Femur (tissue), 1 donor: ENCODE measurements around the gene ASB12.

Experiments used
- DNase-seq: peaks from one replicate; pipeline ENCODE4 v3.0.0-alpha.2; 2017

The ASB12 gene

DNA sequence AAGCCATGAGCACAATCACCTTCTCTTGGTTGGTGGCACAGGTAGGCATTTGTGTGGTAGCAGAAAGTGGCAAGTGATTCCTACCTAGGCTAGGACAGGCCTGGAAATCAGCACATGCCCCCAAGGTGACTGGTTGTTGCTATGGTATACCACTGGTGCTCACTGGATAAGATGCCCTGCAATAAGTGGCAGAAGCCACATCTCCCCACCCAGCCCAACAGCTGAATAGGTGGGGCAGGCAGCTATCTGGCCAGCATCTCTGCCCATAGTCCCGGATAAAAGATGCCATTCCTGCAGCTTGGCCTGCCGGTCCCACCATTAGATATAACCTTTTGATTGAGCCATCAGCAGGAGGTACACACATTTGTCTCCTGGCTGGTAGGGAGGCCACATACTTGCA lies 46.0 kb downstream of the ASB12 start:
- no peak for DNase-seq

DNA sequence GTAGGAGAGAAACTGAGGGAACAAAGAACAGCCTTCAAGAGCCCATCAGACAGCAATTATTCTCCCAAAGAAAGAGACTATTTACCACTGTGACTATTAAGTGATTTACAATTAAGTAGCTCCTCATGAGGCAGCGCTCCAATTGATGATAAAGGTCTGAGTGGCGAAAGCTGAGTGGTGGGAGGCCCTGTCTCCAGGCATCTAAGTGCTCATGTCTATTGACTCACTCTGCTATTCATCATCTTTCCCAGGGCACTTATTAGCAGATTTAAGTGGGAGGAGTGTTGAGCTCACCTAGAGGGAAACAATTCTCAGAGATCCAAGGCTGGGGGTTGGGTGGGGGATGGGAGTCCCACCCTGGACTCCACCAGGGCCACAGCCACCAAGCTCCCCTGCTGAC lies 48.2 kb downstream of the ASB12 start:
- no peak for DNase-seq

DNA sequence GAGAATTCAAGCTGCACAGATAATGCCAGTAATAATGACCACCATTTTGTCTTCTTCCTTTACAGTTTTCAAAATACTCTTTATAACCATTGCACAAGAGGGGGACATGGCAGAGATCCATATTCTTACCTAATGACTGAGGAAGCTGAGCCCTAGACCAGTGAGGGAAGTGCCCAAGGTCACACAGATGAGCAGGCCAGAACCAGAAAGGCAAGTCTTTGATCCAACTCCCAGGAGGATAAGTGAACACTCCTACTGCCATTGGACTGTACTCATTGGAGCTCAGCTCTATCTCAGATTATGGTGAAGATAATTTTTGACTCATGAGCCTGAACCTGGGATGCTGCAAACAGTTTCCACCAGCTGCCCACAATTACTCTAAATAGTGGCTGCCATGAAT lies 53.5 kb downstream of the ASB12 start:
- DNase-seq: no peak
